ENCODE measurements around the gene TULP4.

GRCh38 chr6:158266131-158266530 is 46.1 kb upstream of the TULP4 start:
- no peak for TF ChIP-seq PATZ1 (CRISPR knock-in tag; IDR thresholded peaks at IDR 0.05; ENCODE audit: borderline replicate concordance)
- no peak for TF ChIP-seq ZNF70 (CRISPR knock-in tag; IDR thresholded peaks at IDR 0.05)

Data from SK-N-SH treated with all-trans-retinoic acid at 6 μM for 48 hours (cell line).